Esophagus squamous epithelium (tissue), 5 donors: ENCODE results near the gene NETO2. TPM values are rescaled to one million over a fixed set of nuclear protein-coding genes. Genes with fewer than 3 reads are reported as not detected.

Experiments
- DNase-seq: peaks from one replicate; lab custom pipeline; 2025; lab: John Stamatoyannopoulos, UW
- H3K27ac ChIP-seq, 4 donors: fragments of 200-600 bp; sonication (generic); one replicate each; pipeline ENCODE4 v1.5.1; 2016 to 2019; ENCODE audit warnings: mild to moderate bottlenecking in 1 of 4
- H3K27me3 ChIP-seq, 4 donors: fragments of 200-600 bp; sonication (generic); 1 replicate in 3 of 4; 2 replicates in 1 of 4; pipeline versions ENCODE4 v1.5.1 to v1.6.0; 2017 to 2021; ENCODE audit warnings: antibody characterized with exemption in 1 of 4
- H3K36me3 ChIP-seq, 3 donors: fragments of 200-600 bp; sonication (generic); one replicate each; pipeline ENCODE4 v1.5.1; 2016 to 2019
- H3K4me1 ChIP-seq, 3 donors: fragments of 200-600 bp; sonication (generic); one replicate each; pipeline ENCODE4 v1.5.1; 2017 to 2019
- H3K4me3 ChIP-seq, 4 donors: fragments of 200-600 bp; sonication (generic); 1 replicate in 3 of 4; 2 replicates in 1 of 4; pipeline ENCODE4 v1.5.1; 2016 to 2019; ENCODE audit warnings: mild to moderate bottlenecking in 2 of 4, moderate library complexity in 1 of 4
- H3K9me3 ChIP-seq, 3 donors: fragments of 200-600 bp; sonication (generic); one replicate each; pipeline ENCODE4 v1.5.1; 2016 to 2019
- CTCF ChIP-seq, 6 experiments: fragments of 450-650 bp in 4 of 6; fragments of 200-600 bp in 2 of 6; sonication (generic) in 2 of 6; IDR thresholded peaks; one replicate each; pipeline ENCODE4 v1.5.1; 2016 to 2019; ENCODE audit warnings: antibody characterized with exemption in 6 of 6, mild to moderate bottlenecking in 4 of 6, moderate library complexity in 4 of 6
- POLR2A ChIP-seq, 4 donors: fragments of 450-650 bp; IDR thresholded peaks; one replicate each; pipeline ENCODE4 v1.6.1; 2017; ENCODE audit warnings: antibody characterized with exemption in 4 of 4, mild to moderate bottlenecking in 4 of 4, moderate library complexity in 3 of 4
- WGBS, 2 donors: methylation state at CpG; one replicate each; pipeline ENCODE4 v1.1.5; 2018; 5-methylcytosine and 5-hydroxymethylcytosine counted together
- intact Hi-C: fragments of 100-400 bp; cut with DNase I; formaldehyde crosslinking; loops from one replicate; pipeline ENCODE4 v1.15.0; 2022
- total RNA-seq, 4 donors: library from RNA; depleted of rRNA; stranded (reverse); fragments of >200 nt; gene quantifications; one replicate each; pipeline ENCODE4 v1.1.0, GENCODE V29; 2016
- donor health status: DM: yes; HTN: yes; CAD: no.

Gene NETO2
- total RNA-seq, 4 donors from 2014 or later: 4.1 to 16.9 (median 7.4) TPM

- Histone ChIP-seq H3K4me1 (no peaks in the 10 kb centered on the region), H3K27me3 (no peaks in the 10 kb centered on the region), H3K36me3 (no peaks in the 10 kb centered on the region), H3K9me3 (no peaks in the 10 kb centered on the region), H3K4me3 (no peak overlapping the region), H3K27ac (no peak overlapping the region)
- DNase-seq: no peak
- TF ChIP-seq POLR2A (IDR thresholded peaks at IDR 0.05): no peak
- no peak for TF ChIP-seq CTCF (IDR thresholded peaks at IDR 0.05)
- 85 to 93% methylated on average over 10 to 11 of the region's 11 CpGs for WGBS, 2 donors
- intact Hi-C loops: no loop called here
Observed at GRCh38 chr16:47069841-47070584, 73.7 kb downstream of the NETO2 start.

GRCh38 chr16:47069313-47069712 lies 74.4 kb downstream of the NETO2 start:
- no peaks in the 10 kb centered on the region for H3K9me3 ChIP-seq
- H3K36me3 ChIP-seq: no peaks in the 10 kb centered on the region
- H3K4me3 ChIP-seq: no peak overlapping the region
- H3K27ac ChIP-seq: no peak overlapping the region
- no peaks in the 10 kb centered on the region for H3K27me3 ChIP-seq
- 50 to 70% methylated on average over 1 of the region's 1 CpG for WGBS, 2 donors
- DNase-seq: no peak
- no peaks in the 10 kb centered on the region for H3K4me1 ChIP-seq
- intact Hi-C loops: no loop called here
- no peak for TF ChIP-seq CTCF (IDR thresholded peaks at IDR 0.05)
- TF ChIP-seq POLR2A (IDR thresholded peaks at IDR 0.05): no peak

GRCh38 chr16:47067203-47067602 lies 76.5 kb downstream of the NETO2 start:
- Histone ChIP-seq H3K4me3 (no peak overlapping the region), H3K27ac (no peak overlapping the region), H3K4me1 (no peaks in the 10 kb centered on the region), H3K36me3 (no peaks in the 10 kb centered on the region), H3K27me3 (no peaks in the 10 kb centered on the region), H3K9me3 (no peaks in the 10 kb centered on the region)
- WGBS, 2 donors: 78 to 89% methylated on average over 5 of the region's 5 CpGs
- intact Hi-C loops: no loop called here
- TF ChIP-seq CTCF (IDR thresholded peaks at IDR 0.05) (no peak), POLR2A (IDR thresholded peaks at IDR 0.05) (no peak)
- DNase-seq: no peak

DNA sequence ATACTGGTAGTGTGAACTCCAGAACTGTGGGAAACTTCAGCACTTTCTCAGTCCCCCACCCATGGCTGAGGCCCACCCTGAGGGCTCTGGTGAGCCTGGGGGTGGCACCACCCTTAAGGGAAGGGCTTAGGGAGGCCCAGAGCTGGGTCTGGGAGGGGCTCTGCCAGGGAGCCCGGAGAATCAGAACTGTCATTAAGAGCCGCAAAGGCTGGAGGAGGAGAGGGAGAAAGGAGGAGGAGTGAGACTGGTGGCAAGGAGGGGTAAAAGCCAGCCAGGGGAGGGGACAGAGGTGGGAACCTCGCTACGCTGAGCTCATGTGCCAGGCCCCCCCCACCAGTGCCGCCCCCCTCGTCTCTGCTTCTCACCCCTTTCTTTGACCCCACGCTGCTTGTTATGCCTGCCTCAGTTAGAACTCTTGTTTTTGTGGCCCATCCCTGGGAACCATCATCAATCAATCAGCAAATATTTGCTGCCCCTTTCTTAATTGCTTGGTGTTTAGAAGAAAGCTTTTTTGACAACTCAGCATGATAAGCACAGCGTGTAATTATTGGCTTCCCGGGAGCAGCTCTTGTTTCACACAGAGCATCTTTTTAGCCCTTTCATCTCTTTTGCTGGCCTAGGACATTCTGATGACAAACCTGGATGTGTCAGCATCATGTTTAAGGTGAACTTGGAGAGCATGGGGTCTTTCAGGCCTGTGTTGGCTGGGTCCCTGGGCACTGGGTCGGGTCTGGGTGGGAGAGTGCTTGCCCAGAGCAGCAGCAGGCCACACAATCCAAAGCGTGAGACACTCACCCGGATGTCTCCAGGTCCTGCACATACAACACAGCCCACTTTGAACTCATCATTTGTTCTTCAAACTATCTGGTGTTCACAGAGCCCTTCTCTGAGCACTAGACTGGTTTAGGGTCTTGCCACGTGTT lies 77.7 kb downstream of the NETO2 start:
- H3K27me3 ChIP-seq: no peaks in the 10 kb centered on the region

More for the DNA sequence above, 77.7 kb downstream of the NETO2 start:
- H3K9me3 ChIP-seq: no peaks in the 10 kb centered on the region
- no peak overlapping the region for H3K27ac ChIP-seq
- WGBS, 2 donors: 61 to 65% methylated on average over 10 to 11 of the region's 13 CpGs
- intact Hi-C loops: no loop called here
- H3K36me3 ChIP-seq: no peaks in the 10 kb centered on the region
- no peaks in the 10 kb centered on the region for H3K4me1 ChIP-seq
- DNase-seq: no peak
- TF ChIP-seq CTCF (IDR thresholded peaks at IDR 0.05) (no peak), POLR2A (IDR thresholded peaks at IDR 0.05) (no peak)
- no peak overlapping the region for H3K4me3 ChIP-seq
